HG03196 (cell line): ENCODE results near the gene STEAP1.
"Not testable (repeated sequence)": the region's sequence is repeated elsewhere in the genome, so short reads cannot be mapped to it uniquely, and the experiment has no call there.

ENCODE experiments used
- ATAC-seq: cut with Tn5 transposase; IDR thresholded peaks from one replicate; pipeline ENCODE4 v1.9.1; 2021; ENCODE audit not compliant: unreplicated experiment

The STEAP1 gene

GRCh38 chr7:90173127-90173844, 19.0 kb downstream of the STEAP1 start:
- peak; percentile 94 for ATAC-seq

- no peak for ATAC-seq
Measured at GRCh38 chr7:90175667-90176066, 21.4 kb downstream of the STEAP1 start.

GRCh38 chr7:90176195-90176594, 21.9 kb downstream of the STEAP1 start:
- no peak for ATAC-seq

GRCh38 chr7:90178166-90178565, 23.9 kb downstream of the STEAP1 start:
- no peak for ATAC-seq

GRCh38 chr7:90178679-90179278, 24.5 kb downstream of the STEAP1 start:
- ATAC-seq: peak; percentile 99

GRCh38 chr7:90180011-90180585, 25.8 kb downstream of the STEAP1 start:
- ATAC-seq: no peak

GRCh38 chr7:90180649-90181048, 26.4 kb downstream of the STEAP1 start:
- no peak for ATAC-seq

GRCh38 chr7:90181485-90181884, 27.2 kb downstream of the STEAP1 start:
- no peak for ATAC-seq

- not testable (repeated sequence) for ATAC-seq
Measured at GRCh38 chr7:90186290-90186689, 32.0 kb downstream of the STEAP1 start.

- no peak for ATAC-seq
Measured at GRCh38 chr7:90187507-90188050, 33.3 kb downstream of the STEAP1 start.

GRCh38 chr7:90188281-90188680, 34.0 kb downstream of the STEAP1 start:
- ATAC-seq: peak; percentile 97

GRCh38 chr7:90190995-90191394, 36.7 kb downstream of the STEAP1 start:
- no peak for ATAC-seq

GRCh38 chr7:90191648-90192047, 37.4 kb downstream of the STEAP1 start:
- ATAC-seq: no peak

GRCh38 chr7:90192876-90193750, 38.8 kb downstream of the STEAP1 start:
- no peak for ATAC-seq

GRCh38 chr7:90194911-90195809, 40.9 kb downstream of the STEAP1 start:
- ATAC-seq: no peak

GRCh38 chr7:90201500-90202195, 47.4 kb downstream of the STEAP1 start:
- no peak for ATAC-seq

- ATAC-seq: no peak
Measured at GRCh38 chr7:90207956-90208355, 53.7 kb downstream of the STEAP1 start.

GRCh38 chr7:90209776-90210175, 55.5 kb downstream of the STEAP1 start:
- no peak for ATAC-seq

- no peak for ATAC-seq
Measured at GRCh38 chr7:90210475-90210874, 56.2 kb downstream of the STEAP1 start.

- ATAC-seq: no peak
Measured at GRCh38 chr7:90210981-90211380, 56.7 kb downstream of the STEAP1 start.
